ENCODE results near the gene UNC5C. TPM values are rescaled to one million over a fixed set of nuclear protein-coding genes. Genes with fewer than 3 reads are reported as not detected.

UNC5C gene
- total and polyA plus RNA-seq, 8 donors: 0.15 to 0.84 (median 0.34) TPM

DNA sequence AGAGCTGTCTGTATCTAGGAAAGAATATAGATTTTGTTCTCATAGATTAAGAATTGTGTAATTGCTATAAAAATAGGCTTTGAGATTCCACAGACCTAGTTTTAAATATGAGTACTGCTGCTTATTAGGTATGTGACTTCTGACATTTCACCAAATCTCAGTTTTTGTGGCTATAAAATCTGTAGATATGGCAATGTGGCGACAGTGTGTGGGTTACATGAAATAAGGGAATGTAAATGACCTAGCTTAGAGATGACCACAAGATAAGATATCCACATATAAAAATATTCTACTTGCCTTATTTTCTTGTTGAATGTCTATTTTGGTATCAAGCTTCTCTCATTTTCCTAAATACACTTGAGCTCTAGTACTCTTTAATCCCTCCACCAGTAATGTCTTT lies 193.8 kb downstream of the UNC5C start:
- Histone ChIP-seq H3K27ac (no peak overlapping the region), H3K36me3 (no peaks in the 10 kb centered on the region), H3K27me3 (no peaks in the 10 kb centered on the region), H3K4me3 (no peak overlapping the region), H3K9me3 (no peaks in the 10 kb centered on the region), H3K4me1 (no peaks in the 10 kb centered on the region)
- DNase-seq (no peak), ATAC-seq (no peak), FAIRE-seq (no peak)
- TF ChIP-seq, protein P1, sequence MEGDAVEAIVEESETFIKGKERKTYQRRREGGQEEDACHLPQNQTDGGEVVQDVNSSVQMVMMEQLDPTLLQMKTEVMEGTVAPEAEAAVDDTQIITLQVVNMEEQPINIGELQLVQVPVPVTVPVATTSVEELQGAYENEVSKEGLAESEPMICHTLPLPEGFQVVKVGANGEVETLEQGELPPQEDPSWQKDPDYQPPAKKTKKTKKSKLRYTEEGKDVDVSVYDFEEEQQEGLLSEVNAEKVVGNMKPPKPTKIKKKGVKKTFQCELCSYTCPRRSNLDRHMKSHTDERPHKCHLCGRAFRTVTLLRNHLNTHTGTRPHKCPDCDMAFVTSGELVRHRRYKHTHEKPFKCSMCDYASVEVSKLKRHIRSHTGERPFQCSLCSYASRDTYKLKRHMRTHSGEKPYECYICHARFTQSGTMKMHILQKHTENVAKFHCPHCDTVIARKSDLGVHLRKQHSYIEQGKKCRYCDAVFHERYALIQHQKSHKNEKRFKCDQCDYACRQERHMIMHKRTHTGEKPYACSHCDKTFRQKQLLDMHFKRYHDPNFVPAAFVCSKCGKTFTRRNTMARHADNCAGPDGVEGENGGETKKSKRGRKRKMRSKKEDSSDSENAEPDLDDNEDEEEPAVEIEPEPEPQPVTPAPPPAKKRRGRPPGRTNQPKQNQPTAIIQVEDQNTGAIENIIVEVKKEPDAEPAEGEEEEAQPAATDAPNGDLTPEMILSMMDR (IDR thresholded peaks at IDR 0.05): no peak
- intact Hi-C loops (cut with DNase I): no loop called here
- 81 to 100% methylated on average over 1 of the region's 1 CpG for WGBS, 2 donors

DNA sequence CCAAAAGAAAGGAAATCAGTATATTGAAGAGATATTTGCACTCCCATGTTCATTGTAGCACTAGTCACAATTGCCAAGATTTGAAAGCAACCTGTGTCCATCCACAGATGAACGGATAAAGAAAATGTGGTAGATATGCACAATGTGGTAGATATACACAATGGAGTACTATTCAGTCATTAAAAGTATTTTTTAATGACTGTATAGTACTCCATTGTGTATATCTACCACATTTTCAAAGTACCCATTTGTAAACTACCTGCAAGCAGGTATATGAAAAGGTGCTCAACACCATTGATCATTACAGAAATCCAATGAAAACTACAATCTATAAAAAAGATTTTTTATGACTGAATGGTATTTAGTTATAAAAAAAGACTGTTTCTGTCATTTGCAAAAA lies 200.4 kb downstream of the UNC5C start:
- intact Hi-C loops (cut with DNase I): no loop called here
- no peak for FAIRE-seq

DNA sequence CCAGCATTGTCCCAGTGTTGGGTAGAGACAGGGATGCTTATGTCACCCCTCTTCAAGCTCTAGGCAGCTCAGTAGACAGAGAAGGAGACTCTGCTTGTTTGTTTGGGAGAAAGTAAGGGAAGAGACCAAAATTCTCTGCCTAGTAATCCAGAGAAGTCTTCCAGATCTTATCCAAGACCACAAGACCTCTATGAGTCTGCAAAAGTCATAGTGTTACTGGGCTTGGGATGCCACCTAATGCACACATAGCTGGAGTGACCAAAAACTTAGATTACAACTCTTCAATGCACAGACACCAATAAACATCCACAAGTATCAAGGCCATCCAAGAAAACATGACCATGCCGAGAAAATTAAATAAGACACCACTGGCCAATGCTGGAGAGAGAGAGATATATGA lies 205.5 kb downstream of the UNC5C start:
- Histone ChIP-seq H3K27ac (no peak overlapping the region), H3K4me1 (no peaks in the 10 kb centered on the region), H3K4me3 (no peak overlapping the region), H3K27me3 (no peaks in the 10 kb centered on the region), H3K9me3 (peaks cover 0 to 5% (median 0%) of the 10 kb centered on the region in 4 donors), H3K36me3 (no peaks in the 10 kb centered on the region)
- TF ChIP-seq, protein P1 (IDR thresholded peaks at IDR 0.05): no peak
- DNase-seq (no peak), FAIRE-seq (no peak), ATAC-seq (no peak)
- 83 to 91% methylated on average over 1 of the region's 1 CpG for WGBS, 2 donors
- intact Hi-C loops (cut with DNase I): no loop called here

More for the DNA sequence above, 200.4 kb downstream of the UNC5C start:
- Histone ChIP-seq H3K4me3 (no peak overlapping the region), H3K9me3 (peaks cover 0 to 5% (median 0%) of the 10 kb centered on the region in 4 donors), H3K27ac (no peak overlapping the region), H3K27me3 (no peaks in the 10 kb centered on the region), H3K36me3 (no peaks in the 10 kb centered on the region), H3K4me1 (no peaks in the 10 kb centered on the region)
- 46 to 61% methylated on average over 1 of the region's 1 CpG for WGBS, 2 donors
- no peak for DNase-seq
- TF ChIP-seq, protein P1 (IDR thresholded peaks at IDR 0.05): no peak
- ATAC-seq: no peak

DNA sequence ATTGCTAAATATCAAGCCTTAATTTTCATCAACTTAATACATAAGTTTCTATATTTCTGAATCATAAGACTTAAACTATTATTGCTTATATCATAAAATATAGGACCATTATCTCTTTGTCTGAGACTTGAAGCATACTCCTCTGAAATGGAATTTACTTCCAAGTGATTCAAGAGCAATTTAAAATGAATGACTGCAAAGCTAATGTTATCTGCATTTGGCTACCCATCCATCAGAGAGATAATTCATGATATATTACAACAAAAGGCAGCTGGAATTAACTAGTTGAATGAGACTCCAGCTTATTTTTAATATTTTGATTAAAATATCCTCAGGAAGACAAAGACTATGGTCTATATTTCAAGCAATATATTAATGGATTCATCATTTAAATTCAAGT lies 208.6 kb downstream of the UNC5C start:
- ATAC-seq: no peak
- no peak overlapping the region for H3K27ac ChIP-seq
- no peaks in the 10 kb centered on the region for H3K9me3 ChIP-seq
- DNase-seq: no peak
- no peaks in the 10 kb centered on the region for H3K27me3 ChIP-seq
- intact Hi-C loops (cut with DNase I): no loop called here
- H3K36me3 ChIP-seq: no peaks in the 10 kb centered on the region
- FAIRE-seq: no peak
- TF ChIP-seq, protein P1 (IDR thresholded peaks at IDR 0.05): no peak
- no peaks in the 10 kb centered on the region for H3K4me1 ChIP-seq
- no peak overlapping the region for H3K4me3 ChIP-seq

DNA sequence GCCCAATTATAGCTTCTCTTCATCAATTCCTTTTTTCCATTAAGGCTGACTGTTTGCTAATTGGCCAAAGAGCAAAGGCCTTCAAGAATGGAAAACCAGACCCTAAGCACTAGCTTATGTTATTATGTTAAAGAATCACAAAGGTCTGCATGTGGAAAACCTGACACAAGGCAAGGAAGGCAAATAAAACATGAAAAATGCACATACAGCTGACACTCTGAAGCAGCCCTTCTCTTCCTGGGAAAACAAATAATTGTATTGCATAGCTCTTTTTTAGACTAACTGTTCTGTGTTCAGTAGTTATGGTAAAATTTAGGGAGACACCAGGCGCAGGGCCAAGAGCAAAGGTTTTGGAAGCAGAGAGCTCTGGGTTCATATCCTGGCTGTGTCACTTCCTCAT lies 223.1 kb downstream of the UNC5C start:
- intact Hi-C loops (cut with DNase I): no loop called here
- no peak for DNase-seq
- ATAC-seq: no peak
- TF ChIP-seq, protein P1 (IDR thresholded peaks at IDR 0.05): no peak
- FAIRE-seq: no peak
- no peaks in the 10 kb centered on the region for H3K9me3 ChIP-seq
- no peak overlapping the region for H3K27ac ChIP-seq
- H3K4me1 ChIP-seq: no peaks in the 10 kb centered on the region
- no peaks in the 10 kb centered on the region for H3K36me3 ChIP-seq
- WGBS, 2 donors: 86 to 90% methylated on average over 1 of the region's 1 CpG
- no peaks in the 10 kb centered on the region for H3K27me3 ChIP-seq
- H3K4me3 ChIP-seq: no peak overlapping the region

Measured in pancreas (tissue), 10 donors.